Measurements from ENCODE around the gene MGMT. TPM values are rescaled to one million over a fixed set of nuclear protein-coding genes. Genes with fewer than 3 reads are reported as not detected.

Gene MGMT
- polyA plus RNA-seq, 1 donor from 2014 or later, result 0.94 TPM

DNA sequence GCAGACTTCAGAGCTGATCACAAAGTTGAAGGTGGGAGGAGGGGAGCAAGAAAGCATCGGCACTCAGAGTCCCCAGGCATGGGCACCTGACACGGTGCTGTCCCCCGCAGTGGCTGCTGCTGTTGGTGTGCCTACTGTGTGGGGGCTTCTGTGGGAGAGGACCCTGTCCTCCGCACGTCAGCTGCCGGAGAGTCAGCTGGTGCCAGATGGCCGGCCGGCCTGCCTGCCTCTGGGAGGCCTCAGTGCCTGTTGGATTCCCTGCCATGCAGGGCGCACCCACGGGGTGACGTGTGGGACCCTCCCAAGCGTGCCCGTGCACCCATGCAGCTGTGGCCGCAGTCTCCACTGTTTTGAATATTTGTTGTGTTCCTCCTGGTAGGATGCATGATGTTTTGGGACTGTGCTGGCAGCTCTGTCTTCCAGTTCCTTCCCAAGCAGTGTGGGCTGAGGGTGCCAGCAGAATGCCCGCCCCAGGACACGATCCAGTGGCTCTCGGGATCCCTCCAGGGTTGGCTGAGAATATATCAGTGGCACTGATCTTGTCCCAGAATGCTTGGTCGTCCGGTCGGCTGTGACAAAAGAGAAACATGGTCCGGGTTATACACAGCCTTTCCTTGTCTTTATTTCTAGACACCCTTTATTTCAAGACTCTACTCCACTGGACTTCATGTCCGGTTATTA, 185.6 kb downstream of the MGMT start:
- no peaks in the 10 kb centered on the region for H3K27me3 ChIP-seq (ENCODE audit: insufficient read depth, low read depth, low read length)
- no peak overlapping the region for H2AFZ ChIP-seq (ENCODE audit: low read depth, low read length)
- no peaks in the 10 kb centered on the region for H3K36me3 ChIP-seq (ENCODE audit: insufficient read depth, low read length)
- TF ChIP-seq MXI1 (conservative IDR thresholded peaks at IDR 0.05; ENCODE audit: poor library complexity, severe bottlenecking) (no peak), EP300 (conservative IDR thresholded peaks at IDR 0.05; ENCODE audit: poor library complexity, severe bottlenecking) (no peak), EZH2 (IDR thresholded peaks at IDR 0.05; ENCODE audit: borderline replicate concordance, insufficient read depth, low read length, poor library complexity, severe bottlenecking) (no peak), POLR2AphosphoS5 (IDR thresholded peaks at IDR 0.05) (no peak), TAF1 (IDR thresholded peaks at IDR 0.05; ENCODE audit: low read depth) (no peak)
- TF ChIP-seq, protein P1, sequence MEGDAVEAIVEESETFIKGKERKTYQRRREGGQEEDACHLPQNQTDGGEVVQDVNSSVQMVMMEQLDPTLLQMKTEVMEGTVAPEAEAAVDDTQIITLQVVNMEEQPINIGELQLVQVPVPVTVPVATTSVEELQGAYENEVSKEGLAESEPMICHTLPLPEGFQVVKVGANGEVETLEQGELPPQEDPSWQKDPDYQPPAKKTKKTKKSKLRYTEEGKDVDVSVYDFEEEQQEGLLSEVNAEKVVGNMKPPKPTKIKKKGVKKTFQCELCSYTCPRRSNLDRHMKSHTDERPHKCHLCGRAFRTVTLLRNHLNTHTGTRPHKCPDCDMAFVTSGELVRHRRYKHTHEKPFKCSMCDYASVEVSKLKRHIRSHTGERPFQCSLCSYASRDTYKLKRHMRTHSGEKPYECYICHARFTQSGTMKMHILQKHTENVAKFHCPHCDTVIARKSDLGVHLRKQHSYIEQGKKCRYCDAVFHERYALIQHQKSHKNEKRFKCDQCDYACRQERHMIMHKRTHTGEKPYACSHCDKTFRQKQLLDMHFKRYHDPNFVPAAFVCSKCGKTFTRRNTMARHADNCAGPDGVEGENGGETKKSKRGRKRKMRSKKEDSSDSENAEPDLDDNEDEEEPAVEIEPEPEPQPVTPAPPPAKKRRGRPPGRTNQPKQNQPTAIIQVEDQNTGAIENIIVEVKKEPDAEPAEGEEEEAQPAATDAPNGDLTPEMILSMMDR (IDR thresholded peaks at IDR 0.05; ENCODE audit: poor library complexity, severe bottlenecking), result no peak
- TF ChIP-seq, protein P2, sequence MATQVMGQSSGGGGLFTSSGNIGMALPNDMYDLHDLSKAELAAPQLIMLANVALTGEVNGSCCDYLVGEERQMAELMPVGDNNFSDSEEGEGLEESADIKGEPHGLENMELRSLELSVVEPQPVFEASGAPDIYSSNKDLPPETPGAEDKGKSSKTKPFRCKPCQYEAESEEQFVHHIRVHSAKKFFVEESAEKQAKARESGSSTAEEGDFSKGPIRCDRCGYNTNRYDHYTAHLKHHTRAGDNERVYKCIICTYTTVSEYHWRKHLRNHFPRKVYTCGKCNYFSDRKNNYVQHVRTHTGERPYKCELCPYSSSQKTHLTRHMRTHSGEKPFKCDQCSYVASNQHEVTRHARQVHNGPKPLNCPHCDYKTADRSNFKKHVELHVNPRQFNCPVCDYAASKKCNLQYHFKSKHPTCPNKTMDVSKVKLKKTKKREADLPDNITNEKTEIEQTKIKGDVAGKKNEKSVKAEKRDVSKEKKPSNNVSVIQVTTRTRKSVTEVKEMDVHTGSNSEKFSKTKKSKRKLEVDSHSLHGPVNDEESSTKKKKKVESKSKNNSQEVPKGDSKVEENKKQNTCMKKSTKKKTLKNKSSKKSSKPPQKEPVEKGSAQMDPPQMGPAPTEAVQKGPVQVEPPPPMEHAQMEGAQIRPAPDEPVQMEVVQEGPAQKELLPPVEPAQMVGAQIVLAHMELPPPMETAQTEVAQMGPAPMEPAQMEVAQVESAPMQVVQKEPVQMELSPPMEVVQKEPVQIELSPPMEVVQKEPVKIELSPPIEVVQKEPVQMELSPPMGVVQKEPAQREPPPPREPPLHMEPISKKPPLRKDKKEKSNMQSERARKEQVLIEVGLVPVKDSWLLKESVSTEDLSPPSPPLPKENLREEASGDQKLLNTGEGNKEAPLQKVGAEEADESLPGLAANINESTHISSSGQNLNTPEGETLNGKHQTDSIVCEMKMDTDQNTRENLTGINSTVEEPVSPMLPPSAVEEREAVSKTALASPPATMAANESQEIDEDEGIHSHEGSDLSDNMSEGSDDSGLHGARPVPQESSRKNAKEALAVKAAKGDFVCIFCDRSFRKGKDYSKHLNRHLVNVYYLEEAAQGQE (IDR thresholded peaks at IDR 0.05; ENCODE audit: borderline replicate concordance), result no peak
- no peak overlapping the region for H3K27ac ChIP-seq (ENCODE audit: low read length)
- no peaks in the 10 kb centered on the region for H3K79me2 ChIP-seq (replicated peaks; ENCODE audit: insufficient read depth, low read length)
- H3K4me3 ChIP-seq (ENCODE audit: low read length), result no peak overlapping the region
- H3K9ac ChIP-seq (ENCODE audit: low read length), result no peak overlapping the region
- no peaks in the 10 kb centered on the region for H3F3A ChIP-seq (ENCODE audit: insufficient read depth, low read length, poor library complexity, severe bottlenecking)
- H3K4me2 ChIP-seq (ENCODE audit: low read length), result no peak overlapping the region
- no peaks in the 10 kb centered on the region for H3K9me2 ChIP-seq (ENCODE audit: insufficient read depth, low read length)
- H4K20me1 ChIP-seq (ENCODE audit: insufficient read depth), result no peaks in the 10 kb centered on the region
- H3K9me3 ChIP-seq (ENCODE audit: low read length), result no peaks in the 10 kb centered on the region

DNA sequence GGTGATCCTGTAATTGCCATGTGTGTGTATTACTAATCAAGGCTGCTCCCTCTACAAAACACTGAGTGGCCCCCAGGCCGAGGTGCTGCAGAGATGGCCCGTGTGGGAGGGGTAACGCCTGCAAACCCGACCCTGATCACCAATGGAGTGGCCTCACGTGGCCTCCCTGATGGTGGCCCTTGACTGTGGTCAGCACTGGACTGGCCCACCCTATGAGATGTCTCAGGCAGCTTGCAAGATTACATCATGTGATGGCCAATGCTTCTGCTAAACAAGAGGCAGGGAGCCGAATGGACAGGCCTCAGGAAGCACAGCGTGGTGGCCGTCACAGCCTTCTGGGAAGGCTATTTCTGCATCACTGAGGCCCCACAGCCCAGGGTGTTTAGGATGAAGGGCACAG, 186.4 kb downstream of the MGMT start:
- H3F3A ChIP-seq (ENCODE audit: insufficient read depth, low read length, poor library complexity, severe bottlenecking), result no peaks in the 10 kb centered on the region
- H3K9me2 ChIP-seq (ENCODE audit: insufficient read depth, low read length), result no peaks in the 10 kb centered on the region
- H3K27me3 ChIP-seq (ENCODE audit: insufficient read depth, low read depth, low read length), result no peaks in the 10 kb centered on the region
- H4K20me1 ChIP-seq (ENCODE audit: insufficient read depth), result no peaks in the 10 kb centered on the region
- no peak overlapping the region for H2AFZ ChIP-seq (ENCODE audit: low read depth, low read length)
- no peak overlapping the region for H3K27ac ChIP-seq (ENCODE audit: low read length)
- no peak overlapping the region for H3K9ac ChIP-seq (ENCODE audit: low read length)
- H3K36me3 ChIP-seq (ENCODE audit: insufficient read depth, low read length), result no peaks in the 10 kb centered on the region
- TF ChIP-seq POLR2AphosphoS5 (IDR thresholded peaks at IDR 0.05) (no peak), EZH2 (IDR thresholded peaks at IDR 0.05; ENCODE audit: borderline replicate concordance, insufficient read depth, low read length, poor library complexity, severe bottlenecking) (no peak), MXI1 (conservative IDR thresholded peaks at IDR 0.05; ENCODE audit: poor library complexity, severe bottlenecking) (no peak), EP300 (conservative IDR thresholded peaks at IDR 0.05; ENCODE audit: poor library complexity, severe bottlenecking) (no peak), SMC3 (conservative IDR thresholded peaks at IDR 0.05; ENCODE audit: poor library complexity) (no peak), RAD21 (conservative IDR thresholded peaks at IDR 0.05) (no peak), TAF1 (IDR thresholded peaks at IDR 0.05; ENCODE audit: low read depth) (no peak)
- TF ChIP-seq, protein P2 (IDR thresholded peaks at IDR 0.05; ENCODE audit: borderline replicate concordance), result no peak
- TF ChIP-seq, protein P1 (IDR thresholded peaks at IDR 0.05; ENCODE audit: poor library complexity, severe bottlenecking), result no peak
- H3K4me2 ChIP-seq (ENCODE audit: low read length), result no peak overlapping the region
- no peaks in the 10 kb centered on the region for H3K9me3 ChIP-seq (ENCODE audit: low read length)
- no peak overlapping the region for H3K4me3 ChIP-seq (ENCODE audit: low read length)
- no peaks in the 10 kb centered on the region for H3K79me2 ChIP-seq (replicated peaks; ENCODE audit: insufficient read depth, low read length)

All from neural cell (in vitro differentiated cells).